A549 treated with Hydrocortisone at 1 μM for 4 hours (cell line): Measurements from ENCODE around the gene RBBP6. TPM values are rescaled to one million over a fixed set of nuclear protein-coding genes. Genes with fewer than 3 reads are reported as not detected.

ENCODE experiments used
- total RNA-seq: library from RNA; stranded (reverse); fragments of 200-300 nt; extraction: Qiagen RNA extraction; gene quantifications from 5 replicates; pipeline ENCODE4 v1.2.3, GENCODE V29; 2022

The RBBP6 gene, protein sequence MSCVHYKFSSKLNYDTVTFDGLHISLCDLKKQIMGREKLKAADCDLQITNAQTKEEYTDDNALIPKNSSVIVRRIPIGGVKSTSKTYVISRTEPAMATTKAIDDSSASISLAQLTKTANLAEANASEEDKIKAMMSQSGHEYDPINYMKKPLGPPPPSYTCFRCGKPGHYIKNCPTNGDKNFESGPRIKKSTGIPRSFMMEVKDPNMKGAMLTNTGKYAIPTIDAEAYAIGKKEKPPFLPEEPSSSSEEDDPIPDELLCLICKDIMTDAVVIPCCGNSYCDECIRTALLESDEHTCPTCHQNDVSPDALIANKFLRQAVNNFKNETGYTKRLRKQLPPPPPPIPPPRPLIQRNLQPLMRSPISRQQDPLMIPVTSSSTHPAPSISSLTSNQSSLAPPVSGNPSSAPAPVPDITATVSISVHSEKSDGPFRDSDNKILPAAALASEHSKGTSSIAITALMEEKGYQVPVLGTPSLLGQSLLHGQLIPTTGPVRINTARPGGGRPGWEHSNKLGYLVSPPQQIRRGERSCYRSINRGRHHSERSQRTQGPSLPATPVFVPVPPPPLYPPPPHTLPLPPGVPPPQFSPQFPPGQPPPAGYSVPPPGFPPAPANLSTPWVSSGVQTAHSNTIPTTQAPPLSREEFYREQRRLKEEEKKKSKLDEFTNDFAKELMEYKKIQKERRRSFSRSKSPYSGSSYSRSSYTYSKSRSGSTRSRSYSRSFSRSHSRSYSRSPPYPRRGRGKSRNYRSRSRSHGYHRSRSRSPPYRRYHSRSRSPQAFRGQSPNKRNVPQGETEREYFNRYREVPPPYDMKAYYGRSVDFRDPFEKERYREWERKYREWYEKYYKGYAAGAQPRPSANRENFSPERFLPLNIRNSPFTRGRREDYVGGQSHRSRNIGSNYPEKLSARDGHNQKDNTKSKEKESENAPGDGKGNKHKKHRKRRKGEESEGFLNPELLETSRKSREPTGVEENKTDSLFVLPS (N-terminal part only)
- total RNA-seq, result 20.3 to 24.5 TPM (median 21.5 TPM) in 5 replicates

DNA sequence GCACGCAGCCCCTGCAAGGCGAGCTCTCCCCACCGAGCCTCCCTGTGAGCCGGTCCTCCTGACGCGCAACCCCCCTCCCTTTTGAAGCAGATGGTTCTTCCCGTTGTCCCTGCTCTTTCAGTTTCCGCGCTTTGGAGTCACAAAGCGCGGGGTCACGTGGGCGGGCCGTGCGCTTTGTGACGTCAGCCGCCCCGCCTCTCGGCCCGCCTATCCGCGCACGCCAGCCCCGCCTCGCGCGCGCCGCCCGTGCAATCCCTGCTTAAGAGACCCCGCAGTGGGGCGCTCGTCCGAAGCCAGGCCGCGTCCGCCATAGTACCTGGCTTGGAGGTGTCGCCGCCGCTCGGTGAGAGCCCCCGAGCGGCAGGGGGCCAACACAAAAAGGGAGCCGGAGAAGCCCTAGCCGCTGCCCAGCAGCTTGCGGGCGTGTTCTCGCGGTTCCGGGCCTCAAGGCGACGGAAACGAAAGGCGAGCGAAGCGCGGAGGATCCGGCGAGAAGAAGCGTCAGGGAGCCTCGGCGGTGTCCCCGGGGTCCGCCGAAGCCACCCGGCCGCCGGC lies at the start of gene RBBP6:
Gene RBBP6, plus strand, starts transcription at position 272 of the 555 bp plus-strand sequence. CDS start 1,061 bp downstream, outside the sequence.

Other genes with a start within 250 kb of the RBBP6 start
- gene TNRC6A, start 190.1 kb downstream of the RBBP6 start, total RNA-seq, result 25.3 to 33.9 TPM (median 28.8 TPM) in 5 replicates